Gastroesophageal sphincter (tissue), 3 donors: Measurements from ENCODE around the gene HTR3B.

ENCODE experiments used
- EP300 ChIP-seq: sonication (generic); formaldehyde crosslinking; IDR thresholded peaks from one replicate; pipeline ENCODE4 v1.6.1; 2017; ENCODE audit warnings: antibody characterized with exemption, mild to moderate bottlenecking
- POLR2A ChIP-seq, 2 donors: fragments of 450-650 bp; IDR thresholded peaks; one replicate each; pipeline ENCODE4 v1.6.1; 2017; ENCODE audit warnings: antibody characterized with exemption in 2 of 2, mild to moderate bottlenecking in 2 of 2, moderate library complexity in 1 of 2
- POLR2AphosphoS5 ChIP-seq: sonication (generic); formaldehyde crosslinking; IDR thresholded peaks from one replicate; pipeline ENCODE4 v1.6.1; 2017; ENCODE audit warnings: antibody characterized with exemption
- TF ChIP-seq, protein P1 (sequence below), 4 experiments: fragments of 200-600 bp in 2 of 4; fragments of 450-650 bp in 2 of 4; sonication (generic) in 1 of 4; IDR thresholded peaks; one replicate each; pipeline ENCODE4 v1.5.1; 2017 to 2019; ENCODE audit warnings: antibody characterized with exemption in 4 of 4, mild to moderate bottlenecking in 2 of 4, moderate library complexity in 2 of 4

DNA sequence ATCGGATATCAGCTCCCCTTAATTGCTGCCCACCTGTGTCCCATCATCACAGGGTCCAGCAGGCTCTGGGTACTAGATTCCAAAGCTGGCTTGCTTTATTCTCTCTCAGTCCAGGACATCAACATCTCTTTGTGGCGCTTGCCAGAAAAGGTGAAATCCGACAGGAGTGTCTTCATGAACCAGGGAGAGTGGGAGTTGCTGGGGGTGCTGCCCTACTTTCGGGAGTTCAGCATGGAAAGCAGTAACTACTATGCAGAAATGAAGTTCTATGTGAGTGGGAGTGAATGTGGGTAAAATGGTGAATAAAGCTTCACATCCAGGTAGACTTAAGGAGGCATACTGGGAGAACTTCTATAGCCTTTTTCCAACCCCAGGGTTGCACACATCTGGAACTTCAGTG is 81.3 kb downstream of the HTR3B start:
- TF ChIP-seq EP300 = no peak
- no peak for TF ChIP-seq POLR2A (IDR thresholded peaks at IDR 0.05)
- TF ChIP-seq, protein P1, sequence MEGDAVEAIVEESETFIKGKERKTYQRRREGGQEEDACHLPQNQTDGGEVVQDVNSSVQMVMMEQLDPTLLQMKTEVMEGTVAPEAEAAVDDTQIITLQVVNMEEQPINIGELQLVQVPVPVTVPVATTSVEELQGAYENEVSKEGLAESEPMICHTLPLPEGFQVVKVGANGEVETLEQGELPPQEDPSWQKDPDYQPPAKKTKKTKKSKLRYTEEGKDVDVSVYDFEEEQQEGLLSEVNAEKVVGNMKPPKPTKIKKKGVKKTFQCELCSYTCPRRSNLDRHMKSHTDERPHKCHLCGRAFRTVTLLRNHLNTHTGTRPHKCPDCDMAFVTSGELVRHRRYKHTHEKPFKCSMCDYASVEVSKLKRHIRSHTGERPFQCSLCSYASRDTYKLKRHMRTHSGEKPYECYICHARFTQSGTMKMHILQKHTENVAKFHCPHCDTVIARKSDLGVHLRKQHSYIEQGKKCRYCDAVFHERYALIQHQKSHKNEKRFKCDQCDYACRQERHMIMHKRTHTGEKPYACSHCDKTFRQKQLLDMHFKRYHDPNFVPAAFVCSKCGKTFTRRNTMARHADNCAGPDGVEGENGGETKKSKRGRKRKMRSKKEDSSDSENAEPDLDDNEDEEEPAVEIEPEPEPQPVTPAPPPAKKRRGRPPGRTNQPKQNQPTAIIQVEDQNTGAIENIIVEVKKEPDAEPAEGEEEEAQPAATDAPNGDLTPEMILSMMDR (IDR thresholded peaks at IDR 0.05) = no peak
- no peak for TF ChIP-seq POLR2AphosphoS5
